HG02610 (cell line): ENCODE results near the gene DNAAF3.
A peak's percentile ranks its signal among the peaks of the same experiment; 100 is the strongest.
"Not testable (repeated sequence)": the region's sequence is repeated elsewhere in the genome, so short reads cannot be mapped to it uniquely, and the experiment has no call there.

ENCODE experiments used
- ATAC-seq: cut with Tn5 transposase; IDR thresholded peaks from one replicate; pipeline ENCODE4 v1.9.1; 2021; ENCODE audit warnings: mild to moderate bottlenecking, moderate library complexity; ENCODE audit not compliant: unreplicated experiment

The DNAAF3 gene

DNA sequence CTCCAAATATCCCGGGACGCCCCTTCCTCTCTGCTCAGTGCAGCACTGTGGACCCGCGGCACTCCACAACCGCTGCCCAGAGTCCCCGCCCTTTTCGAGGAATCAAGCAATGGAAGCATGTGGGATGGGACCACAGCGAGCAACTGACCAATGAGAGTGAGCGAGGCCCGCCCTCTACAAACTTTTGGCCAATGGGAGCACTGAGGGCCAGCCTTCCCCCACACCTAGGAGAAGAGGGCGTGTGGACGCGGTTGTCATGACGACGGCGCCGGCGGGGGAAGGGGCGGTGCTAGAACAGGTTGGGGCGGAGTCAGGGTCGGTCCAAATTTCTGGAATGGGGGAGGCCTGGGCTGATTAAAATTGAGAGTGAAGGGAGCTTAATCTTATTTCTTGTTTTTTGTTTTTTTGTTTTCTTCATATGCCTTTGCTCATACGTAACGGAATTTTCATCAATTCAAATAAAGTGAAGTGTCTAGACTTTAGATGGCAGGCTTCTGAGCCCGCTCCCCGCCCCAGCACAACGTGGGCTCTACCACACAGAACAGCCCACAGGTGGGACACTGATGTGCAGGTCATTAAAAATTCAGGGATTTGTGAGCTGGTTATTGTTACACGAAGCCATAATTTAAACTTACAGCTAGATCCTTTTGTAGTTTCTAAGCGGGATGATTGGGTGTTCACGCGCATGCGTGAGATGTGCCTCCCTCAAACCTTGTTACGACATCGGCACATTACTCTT, at the start of gene DNAAF3:
DNAAF3 (minus strand) TSS at position 84 of the 739 bp plus-strand sequence. CDS start 200 bp downstream, outside the sequence.
- ATAC-seq: peak; percentile 71

DNA sequence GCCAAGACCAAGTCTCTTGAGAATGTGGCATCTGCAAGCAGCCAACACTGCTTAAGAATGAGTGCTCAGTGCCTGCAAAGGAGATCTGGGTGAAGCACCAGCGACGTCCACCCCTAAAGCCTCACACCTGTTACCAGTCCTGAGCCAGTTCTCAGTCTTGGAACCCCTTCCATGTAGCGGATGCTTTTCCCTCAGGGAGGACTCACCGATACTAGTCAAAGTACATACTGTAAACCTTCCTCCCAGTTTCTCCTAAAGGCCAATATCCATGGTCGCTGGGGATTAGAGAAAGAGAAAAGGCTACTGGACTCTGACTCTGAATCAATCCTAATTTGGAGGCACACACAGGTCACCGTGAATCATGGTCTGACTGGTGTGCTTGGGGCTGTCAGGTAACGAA, 47.1 kb upstream of the DNAAF3 start:
- no peak for ATAC-seq

DNA sequence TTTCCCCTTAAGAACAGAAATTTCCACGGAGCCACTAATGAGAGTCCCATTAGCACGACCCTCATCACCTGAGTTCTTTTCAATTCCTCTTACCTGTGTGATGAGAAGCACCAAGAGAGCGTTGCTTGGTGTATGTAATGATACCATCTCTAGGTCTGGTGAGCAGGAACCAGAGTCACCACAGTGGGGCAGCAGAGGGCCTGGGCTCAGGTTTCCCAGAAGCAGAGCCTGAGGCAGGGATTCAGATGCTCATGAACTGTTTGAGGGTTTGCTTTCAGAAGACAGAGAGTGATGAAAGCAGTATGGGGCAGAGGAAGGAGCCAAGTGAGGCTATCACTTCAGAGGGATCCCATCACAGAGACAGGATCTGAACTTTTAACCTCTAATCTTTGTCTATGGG, 46.0 kb upstream of the DNAAF3 start:
- no peak for ATAC-seq

DNA sequence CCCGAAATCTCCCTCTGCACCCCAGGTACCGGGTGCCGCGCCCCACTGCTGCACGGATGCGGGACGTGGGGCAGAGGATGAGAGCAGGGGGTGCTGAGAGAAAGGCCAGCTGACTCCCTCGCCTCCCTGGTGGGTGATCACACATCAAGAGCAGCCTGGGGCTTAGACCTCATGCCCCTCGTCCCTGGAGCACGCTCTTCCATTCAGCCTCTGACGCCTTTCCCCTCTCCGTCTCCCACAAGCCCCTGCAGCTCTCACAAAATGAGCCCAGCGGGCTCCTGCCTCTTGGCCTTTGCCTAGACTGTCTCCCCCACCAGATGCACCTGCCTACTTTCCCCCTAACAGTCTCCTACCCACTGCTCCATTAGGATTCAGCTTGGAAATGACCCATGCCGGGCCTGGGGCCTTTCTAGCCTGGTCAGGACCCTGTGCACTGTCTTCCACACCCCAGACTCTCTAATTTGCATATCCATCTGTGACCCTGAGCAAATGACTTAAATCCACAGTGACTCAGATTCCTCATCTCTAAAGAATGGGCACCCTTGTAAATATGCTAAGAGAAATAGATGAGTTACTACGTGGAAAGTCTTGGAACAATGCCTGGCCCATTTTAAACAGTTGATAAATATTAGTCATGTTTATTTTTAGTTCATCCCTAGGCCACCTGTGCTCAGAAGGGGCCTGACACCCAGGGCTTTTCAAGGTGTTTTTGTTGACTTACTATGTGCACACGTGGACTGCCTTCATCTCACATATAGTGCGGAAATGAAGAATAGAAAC, 43.5 kb upstream of the DNAAF3 start:
- no peak for ATAC-seq

DNA sequence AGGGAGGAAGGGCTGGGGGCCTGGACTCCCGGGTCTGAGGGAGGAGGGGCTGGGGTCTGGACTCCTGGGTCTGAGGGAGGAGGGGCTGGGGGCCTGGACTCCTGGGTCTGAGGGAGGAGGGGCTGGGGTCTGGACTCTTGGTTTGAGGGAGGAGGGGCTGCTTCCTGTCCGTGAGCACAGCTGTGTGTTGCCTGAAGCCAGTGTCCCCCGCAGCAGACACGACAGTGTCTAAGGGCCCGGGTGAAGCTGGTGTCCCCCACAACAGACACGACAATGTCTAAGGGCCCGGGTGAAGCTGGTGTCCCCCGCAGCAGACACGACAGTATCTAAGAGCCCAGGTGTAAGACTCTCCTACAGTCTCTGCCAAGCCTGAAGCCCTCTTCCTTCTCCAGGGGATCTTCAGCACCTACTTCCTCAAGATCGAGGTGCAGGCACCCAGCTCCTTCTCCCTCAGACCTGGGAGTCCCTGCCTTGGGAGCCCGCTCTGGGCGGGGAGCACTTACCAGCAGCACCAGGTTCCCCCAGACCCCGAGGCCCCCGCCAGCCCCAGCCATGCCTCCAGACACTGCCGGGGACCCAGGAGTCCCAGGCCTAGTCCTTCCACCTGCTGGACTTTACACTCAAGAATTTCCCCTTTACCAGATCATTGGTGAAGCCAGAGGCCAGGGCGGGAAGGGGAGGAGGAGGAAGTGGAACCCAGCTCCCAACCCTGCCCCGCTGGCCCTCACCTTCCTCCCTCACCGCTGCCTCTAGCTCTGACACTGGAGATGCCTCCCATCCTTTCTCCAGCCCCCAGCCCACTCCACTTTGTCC, 42.7 kb upstream of the DNAAF3 start, which contains the start of gene PTPRH:
PTPRH (minus strand) TSS at position 622 of the 813 bp plus-strand sequence; CDS start at position 554, 68 bp downstream.
- no peak for ATAC-seq

DNA sequence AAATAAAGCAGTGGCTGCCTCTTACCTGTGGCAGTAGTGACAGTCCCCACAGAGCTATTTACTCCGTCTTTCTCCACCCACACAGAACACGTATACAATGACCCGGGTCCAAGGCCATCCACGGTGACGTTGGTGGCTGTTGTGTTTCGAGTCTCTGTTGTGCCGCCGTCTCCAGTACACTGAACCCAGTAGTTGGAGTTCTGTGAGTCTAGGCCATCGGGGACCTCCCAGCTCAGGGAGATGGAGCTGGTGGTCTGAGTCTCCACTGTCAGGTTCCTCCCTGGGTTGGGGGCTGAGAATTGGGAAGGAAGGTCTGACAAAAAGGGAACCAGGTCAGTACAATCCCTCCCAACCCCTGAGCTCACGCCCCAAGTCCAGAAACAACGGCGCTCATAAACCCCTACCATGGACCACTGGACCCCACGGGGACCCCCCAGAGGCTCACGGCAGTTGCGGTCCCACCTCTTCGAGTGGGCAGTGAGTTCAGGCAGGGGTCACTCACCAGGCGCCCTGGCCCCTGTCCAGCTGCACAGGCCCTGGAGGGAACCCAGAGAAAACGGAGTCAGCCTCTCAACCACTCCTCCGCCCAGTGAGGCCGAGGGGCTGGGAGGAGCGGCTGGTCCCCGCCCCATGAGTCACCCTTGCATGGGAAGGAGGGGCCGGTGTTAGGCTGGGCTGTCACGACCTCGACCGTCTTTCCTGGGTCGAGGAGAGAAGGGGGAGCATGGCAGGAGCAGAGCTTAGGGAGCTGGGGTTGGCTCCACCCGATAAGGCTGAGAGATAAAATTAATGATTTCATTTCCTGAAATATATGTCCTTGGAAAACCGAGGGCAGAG, 40.5 kb upstream of the DNAAF3 start:
- no peak for ATAC-seq

DNA sequence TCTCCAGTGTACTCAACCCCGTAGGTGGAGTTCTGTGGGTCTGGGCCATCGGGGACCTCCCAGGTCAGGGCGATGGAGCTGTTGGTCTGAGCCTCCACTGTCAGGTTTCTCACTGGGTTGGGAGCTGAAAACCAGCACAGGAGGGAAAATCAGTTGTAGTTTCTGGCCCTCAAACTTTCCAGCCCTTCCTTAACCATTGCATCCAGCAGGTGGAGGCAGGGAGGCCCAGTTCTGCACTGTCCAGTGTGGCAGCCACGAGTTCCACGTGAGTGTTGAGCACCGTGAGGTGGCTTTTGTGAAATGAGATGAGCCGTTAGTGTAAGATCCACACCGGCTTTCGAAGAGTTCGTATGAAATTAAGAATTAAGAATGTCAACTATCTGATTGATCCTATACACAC, 35.8 kb upstream of the DNAAF3 start:
- ATAC-seq: not testable (repeated sequence)

DNA sequence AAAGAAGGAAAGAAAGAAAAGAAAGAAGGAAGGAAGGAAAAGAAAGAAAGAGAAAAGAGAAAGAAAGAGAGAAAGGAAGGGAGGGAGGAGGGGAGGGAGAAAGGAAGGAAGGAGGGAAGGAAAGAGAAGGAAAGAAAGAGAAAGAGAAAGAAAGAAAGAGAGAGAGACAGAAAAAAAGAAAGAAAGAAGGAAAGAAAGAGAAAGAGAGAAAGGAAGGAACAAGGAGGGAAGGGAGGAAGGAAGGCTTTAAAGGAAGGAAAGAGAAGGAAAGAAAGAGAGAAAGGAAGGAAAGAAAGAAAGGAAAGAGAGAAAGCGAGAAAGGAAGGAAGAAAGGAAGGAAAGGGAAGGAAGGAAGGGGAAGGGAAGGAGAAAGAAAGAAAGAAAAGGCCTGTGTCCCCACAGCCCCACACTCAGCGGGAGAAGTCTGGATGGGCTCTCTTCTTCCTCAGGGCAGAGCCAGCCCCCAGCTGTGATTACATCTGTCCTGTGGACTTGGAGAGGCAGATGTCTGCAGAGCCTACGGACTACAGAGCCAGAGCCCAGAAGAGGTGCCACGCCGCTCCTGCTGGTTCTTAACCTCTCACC, 33.3 kb upstream of the DNAAF3 start:
- ATAC-seq: no peak

DNA sequence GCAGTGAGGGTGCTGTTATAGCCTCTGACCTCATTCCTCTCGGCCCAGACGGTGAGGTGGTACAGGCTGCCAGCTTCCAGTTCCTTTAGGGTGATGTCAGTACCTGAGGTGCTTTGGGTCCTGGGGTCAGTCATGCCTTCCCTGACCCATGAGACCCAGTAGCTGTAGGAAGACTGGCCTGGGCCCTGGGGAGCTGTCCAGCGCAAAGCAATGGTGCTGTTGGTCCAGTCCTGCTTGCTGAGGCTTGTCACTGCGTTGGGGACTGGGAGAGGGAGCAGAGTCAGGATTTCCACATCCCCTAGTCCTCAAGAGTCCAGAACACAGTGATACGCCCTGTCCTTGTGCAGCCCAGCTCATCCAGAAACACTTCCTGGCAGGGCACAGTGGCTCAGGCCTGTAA, 32.2 kb upstream of the DNAAF3 start:
- ATAC-seq: no peak

DNA sequence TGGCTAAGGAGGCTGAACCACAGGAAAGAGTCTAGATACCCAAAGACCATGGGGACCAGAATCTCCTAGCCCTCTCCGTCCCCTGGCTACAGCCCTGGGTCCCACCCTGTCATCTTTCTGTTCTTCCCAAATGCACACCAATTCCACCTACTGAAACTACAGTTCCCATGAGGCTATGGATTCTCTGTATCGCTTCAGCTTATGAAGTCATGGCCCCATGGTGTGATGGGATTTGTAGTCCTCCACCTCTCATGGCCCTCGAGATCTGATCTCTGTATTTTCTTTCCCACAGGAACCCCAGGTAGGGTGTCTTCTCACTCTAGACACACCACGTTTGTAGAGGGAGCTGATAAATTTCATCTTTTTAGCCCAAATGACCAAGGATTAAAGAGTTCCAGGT, 31.1 kb upstream of the DNAAF3 start:
- ATAC-seq: no peak

DNA sequence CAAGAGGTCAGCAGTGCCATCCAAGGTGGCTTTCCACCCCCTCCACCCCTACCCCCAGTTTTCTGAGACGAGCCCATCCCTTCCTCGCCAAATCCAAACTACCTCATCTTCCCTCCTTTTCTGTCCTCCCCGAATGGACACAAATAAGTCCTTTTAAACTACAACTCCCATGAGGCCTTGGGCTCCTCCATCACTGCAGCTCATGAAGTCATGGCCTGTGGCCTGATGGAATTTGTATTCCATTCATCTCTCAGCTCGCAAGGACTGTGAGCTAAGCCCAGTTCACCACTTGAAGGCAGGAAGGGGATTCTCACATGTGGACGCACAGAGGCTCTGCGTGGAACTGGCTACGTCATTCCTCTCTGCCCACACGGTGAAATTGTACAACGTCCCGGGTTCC, 30.4 kb upstream of the DNAAF3 start:
- no peak for ATAC-seq

DNA sequence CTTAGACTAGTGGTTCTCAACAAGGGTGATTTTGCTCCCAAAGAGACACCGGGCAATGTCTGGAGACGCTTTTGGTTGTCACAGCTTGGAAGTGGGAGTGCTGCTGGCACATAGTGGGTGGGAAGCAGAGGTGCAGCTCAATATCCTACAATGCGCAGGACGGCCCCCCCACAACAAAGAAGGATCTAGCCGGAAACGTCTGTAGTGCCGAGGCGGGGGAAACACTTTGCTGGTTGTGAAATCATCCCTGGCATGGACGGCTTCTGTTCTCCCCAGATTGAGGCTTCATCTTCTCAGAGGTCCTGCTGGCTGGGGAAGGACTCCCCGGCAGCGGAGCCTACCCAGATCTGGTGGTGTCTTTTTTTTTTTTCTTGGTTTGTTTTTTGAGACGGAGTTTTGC, 27.1 kb upstream of the DNAAF3 start:
- no peak for ATAC-seq

DNA sequence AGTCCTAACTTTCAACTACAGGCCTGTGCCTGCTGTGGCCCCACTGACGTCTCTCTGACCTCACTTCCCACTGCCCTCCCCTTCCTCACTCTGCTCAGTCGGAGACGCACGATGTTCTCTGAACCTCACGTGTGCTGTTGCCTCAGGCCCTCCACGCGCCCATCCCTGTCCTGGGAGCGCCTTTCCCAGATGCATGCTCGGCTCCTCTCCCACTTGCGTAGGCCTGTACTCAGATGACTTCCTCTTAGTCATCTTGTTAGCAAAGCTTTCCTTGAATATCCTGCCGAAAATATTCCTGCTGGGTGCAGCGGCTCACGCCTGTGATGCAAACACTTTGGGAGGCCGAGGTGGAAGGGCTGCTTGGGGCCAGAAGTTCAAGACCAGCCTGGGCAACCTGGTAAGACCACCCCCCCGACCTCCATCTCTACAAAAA, 23.0 kb upstream of the DNAAF3 start:
- ATAC-seq: no peak

DNA sequence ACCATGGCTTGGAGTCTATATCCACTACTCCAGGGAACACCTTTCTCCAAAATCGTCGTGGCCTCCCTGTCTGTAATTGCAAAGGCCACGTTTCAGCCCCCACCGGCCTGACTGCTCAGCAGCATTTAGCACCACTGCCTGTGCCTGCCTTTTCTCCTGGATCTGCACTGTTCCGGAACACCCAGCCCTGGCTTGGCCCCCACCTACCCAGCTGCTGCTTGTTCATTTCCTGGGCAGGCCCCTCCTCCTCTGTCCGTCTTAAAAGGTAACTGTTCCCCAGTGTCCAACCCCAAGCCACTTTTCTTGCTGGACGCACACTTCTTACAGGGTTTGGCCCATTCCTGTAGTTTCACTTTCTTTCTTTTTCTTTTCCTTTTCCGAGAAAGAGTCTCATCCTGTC, 22.2 kb upstream of the DNAAF3 start:
- no peak for ATAC-seq

DNA sequence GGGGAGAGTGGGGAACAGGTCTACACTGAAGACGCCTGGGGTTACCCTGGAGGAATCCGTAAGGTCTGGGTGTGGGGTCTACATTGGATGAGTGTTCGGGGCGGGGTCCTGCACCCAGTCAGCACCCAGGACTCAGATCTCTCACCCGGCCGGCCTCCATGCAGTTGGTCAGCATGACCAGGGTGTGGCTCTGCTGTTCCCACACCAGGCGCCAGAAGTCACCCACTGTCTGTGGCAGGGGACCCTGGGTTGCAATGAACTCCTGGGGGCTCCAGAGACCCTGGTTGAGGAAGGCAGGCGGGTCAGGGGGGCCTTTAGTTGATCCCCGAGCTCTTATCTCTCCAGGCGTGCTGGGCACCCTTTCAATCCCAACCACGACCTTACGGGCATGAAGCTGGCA, 19.7 kb upstream of the DNAAF3 start:
- no peak for ATAC-seq

DNA sequence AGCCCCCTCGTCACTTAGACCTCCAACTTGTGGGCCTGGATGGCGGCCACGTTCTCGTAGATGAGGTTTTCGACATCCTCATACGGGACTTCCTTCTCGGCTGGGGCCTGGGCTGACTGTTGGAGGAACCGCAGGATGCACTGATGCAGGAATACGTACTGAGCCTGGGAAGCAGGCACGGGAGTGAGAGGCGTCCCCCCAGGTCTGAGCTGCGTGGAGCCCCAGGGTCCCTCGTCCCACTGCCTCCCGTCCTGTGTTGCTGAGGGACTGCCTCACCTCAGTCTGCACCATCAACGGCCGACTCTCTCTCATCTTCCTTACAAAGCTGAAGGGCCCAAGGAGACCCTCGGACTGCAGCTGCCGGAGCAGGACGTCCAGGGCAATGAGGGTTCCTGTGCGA, 15.3 kb upstream of the DNAAF3 start:
- no peak for ATAC-seq

DNA sequence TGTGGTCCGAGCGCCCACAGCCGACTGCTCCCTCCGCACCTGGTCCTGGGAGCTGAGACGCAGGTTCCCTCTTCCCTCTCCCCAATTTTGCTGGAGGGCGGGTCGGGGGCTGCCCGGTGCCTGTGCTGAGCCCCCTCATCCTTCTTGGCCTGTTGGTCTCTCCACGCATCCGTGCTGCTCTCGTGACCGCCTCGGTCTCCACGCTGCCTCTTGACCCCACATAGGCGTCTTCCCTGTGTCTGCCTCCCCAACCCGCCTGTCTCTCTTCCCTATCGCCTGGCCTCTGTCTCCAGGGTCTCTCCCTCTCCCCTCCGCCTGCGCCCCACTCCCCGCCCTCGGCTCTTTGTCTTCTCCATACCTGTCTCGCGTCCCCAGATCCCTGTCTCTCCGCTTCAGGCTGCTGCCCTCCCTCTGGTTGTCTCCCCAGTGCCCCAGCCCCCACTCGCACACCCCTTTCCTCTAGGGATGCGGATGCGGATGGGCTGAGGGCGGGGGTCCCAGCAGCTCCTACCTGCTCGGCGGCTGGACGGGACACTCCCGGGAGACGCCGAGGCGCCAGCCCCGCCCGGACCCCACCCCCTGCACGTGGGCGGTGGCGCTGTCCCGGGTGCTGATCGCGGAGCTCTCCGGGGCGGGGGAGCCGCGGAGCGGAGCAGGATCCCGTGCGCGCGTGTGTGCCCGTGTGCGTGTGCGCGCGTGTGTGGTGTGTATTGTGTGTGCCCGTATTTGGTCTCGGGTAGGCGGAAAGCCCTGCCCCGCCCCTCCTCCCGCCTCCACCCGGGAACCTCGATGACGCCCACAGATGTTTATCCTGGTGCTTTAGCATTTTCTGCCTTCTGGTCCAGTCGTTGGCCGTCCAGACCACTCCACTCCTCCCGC, 13.4 kb upstream of the DNAAF3 start, which contains the start of gene SYT5:
SYT5 (minus strand) TSS at position 684 of the 879 bp plus-strand sequence. CDS start 1,248 bp downstream, outside the sequence.
- no peak for ATAC-seq

DNA sequence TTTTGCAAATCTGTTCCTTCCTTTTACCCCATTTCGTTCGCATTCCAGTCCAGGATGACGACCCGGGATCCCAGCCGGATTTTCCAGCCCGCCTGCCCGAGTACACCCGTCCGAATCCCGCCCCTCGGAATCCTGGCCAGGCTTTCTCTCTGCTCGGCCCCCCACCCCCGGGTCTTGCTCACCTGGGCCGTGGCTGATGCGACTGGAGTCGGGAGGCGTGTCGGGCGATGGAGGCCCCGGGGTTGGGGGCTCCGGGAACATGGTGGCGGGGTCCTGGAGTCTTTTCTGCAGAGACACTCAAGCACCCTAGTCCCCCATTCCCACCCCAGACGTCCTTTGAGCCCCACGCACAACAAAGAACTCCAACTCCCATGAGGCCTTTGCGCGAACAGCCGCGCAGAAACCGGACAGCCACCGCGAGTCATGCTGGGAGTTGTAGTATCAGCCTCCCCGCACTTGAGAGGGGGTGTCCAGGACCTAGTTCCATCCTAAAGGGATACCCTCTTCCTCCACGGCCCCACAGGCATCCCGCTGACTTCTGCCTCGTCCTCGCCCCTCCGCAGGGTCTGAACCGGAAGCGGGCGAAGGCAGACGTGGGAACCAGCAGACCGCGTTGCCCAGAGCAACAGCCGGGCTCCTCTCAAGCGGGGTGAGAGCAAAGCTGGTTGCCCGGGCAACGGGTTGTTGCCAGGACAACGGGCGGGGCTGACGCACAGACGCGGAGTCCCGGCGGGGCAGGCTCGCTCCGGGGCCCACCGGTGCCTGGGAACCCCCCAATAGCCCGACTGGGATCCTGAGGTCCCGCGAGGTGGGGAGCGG, 12.6 kb upstream of the DNAAF3 start:
- peak; percentile 80 for ATAC-seq
